ENCODE results near the gene CYP26C1.

CYP26C1 gene

GRCh38 chr10:93066544-93066913, 5.9 kb downstream of the CYP26C1 start:
- Histone ChIP-seq H3K4me1 (ENCODE audit: insufficient read depth, low read length, severe bottlenecking) (peaks cover 7% of the 10 kb centered on the region), H3K79me2 (ENCODE audit: insufficient read depth, low read length) (no peaks in the 10 kb centered on the region), H3K4me2 (ENCODE audit: low read length) (no peak overlapping the region), H3K4me3 (ENCODE audit: low read depth, low read length, poor library complexity, severe bottlenecking) (no peak overlapping the region), H3F3A (ENCODE audit: insufficient read depth, low read length) (no peaks in the 10 kb centered on the region), H3K9ac (ENCODE audit: low read length) (no peak overlapping the region), H3K9me2 (ENCODE audit: low read depth, low read length) (no peaks in the 10 kb centered on the region), H3K9me3 (ENCODE audit: low read length) (no peaks in the 10 kb centered on the region), H3K27ac (ENCODE audit: low read depth, low read length, poor library complexity, severe bottlenecking) (no peak overlapping the region), H4K20me1 (ENCODE audit: insufficient read depth, low read length) (no peaks in the 10 kb centered on the region), H3K36me3 (ENCODE audit: insufficient read depth, low read length) (no peaks in the 10 kb centered on the region), H3K27me3 (ENCODE audit: insufficient read depth, low read length) (no peaks in the 10 kb centered on the region), H2AFZ (ENCODE audit: low read length) (no peak overlapping the region)
- no peak for TF ChIP-seq CTCF (IDR thresholded peaks at IDR 0.05; ENCODE audit: low read length)
- TF ChIP-seq EZH2 (IDR thresholded peaks at IDR 0.05; ENCODE audit: borderline replicate concordance, low read length), result no peak

GRCh38 chr10:93067443-93068365, 7.1 kb downstream of the CYP26C1 start:
- H3K4me2 ChIP-seq (ENCODE audit: low read length), result no peak overlapping the region
- H3K4me1 ChIP-seq (ENCODE audit: insufficient read depth, low read length, severe bottlenecking), result no peaks in the 10 kb centered on the region
- H3K27ac ChIP-seq (ENCODE audit: low read depth, low read length, poor library complexity, severe bottlenecking), result no peak overlapping the region
- no peaks in the 10 kb centered on the region for H3K9me2 ChIP-seq (ENCODE audit: low read depth, low read length)
- no peaks in the 10 kb centered on the region for H3K36me3 ChIP-seq (ENCODE audit: insufficient read depth, low read length)
- no peaks in the 10 kb centered on the region for H3K79me2 ChIP-seq (ENCODE audit: insufficient read depth, low read length)
- H3K4me3 ChIP-seq (ENCODE audit: low read depth, low read length, poor library complexity, severe bottlenecking), result no peak overlapping the region
- H3K9me3 ChIP-seq (ENCODE audit: low read length), result no peaks in the 10 kb centered on the region
- no peaks in the 10 kb centered on the region for H3F3A ChIP-seq (ENCODE audit: insufficient read depth, low read length)
- TF ChIP-seq CTCF (IDR thresholded peaks at IDR 0.05; ENCODE audit: low read length) (no peak), EZH2 (IDR thresholded peaks at IDR 0.05; ENCODE audit: borderline replicate concordance, low read length) (no peak)
- H3K9ac ChIP-seq (ENCODE audit: low read length), result no peak overlapping the region
- no peak overlapping the region for H2AFZ ChIP-seq (ENCODE audit: low read length)
- no peaks in the 10 kb centered on the region for H4K20me1 ChIP-seq (ENCODE audit: insufficient read depth, low read length)
- H3K27me3 ChIP-seq (ENCODE audit: insufficient read depth, low read length), result no peaks in the 10 kb centered on the region

GRCh38 chr10:93068411-93069244, 8.0 kb downstream of the CYP26C1 start:
- H3K4me1 ChIP-seq (ENCODE audit: insufficient read depth, low read length, severe bottlenecking), result no peaks in the 10 kb centered on the region
- H3K9me3 ChIP-seq (ENCODE audit: low read length), result no peaks in the 10 kb centered on the region
- no peaks in the 10 kb centered on the region for H3K9me2 ChIP-seq (ENCODE audit: low read depth, low read length)
- TF ChIP-seq CTCF (IDR thresholded peaks at IDR 0.05; ENCODE audit: low read length), result no peak
- no peaks in the 10 kb centered on the region for H3K27me3 ChIP-seq (ENCODE audit: insufficient read depth, low read length)
- no peak overlapping the region for H2AFZ ChIP-seq (ENCODE audit: low read length)
- no peaks in the 10 kb centered on the region for H3K36me3 ChIP-seq (ENCODE audit: insufficient read depth, low read length)
- no peaks in the 10 kb centered on the region for H3K79me2 ChIP-seq (ENCODE audit: insufficient read depth, low read length)
- H3K4me2 ChIP-seq (ENCODE audit: low read length), result no peak overlapping the region
- no peak overlapping the region for H3K27ac ChIP-seq (ENCODE audit: low read depth, low read length, poor library complexity, severe bottlenecking)
- H3K9ac ChIP-seq (ENCODE audit: low read length), result no peak overlapping the region
- H3F3A ChIP-seq (ENCODE audit: insufficient read depth, low read length), result no peaks in the 10 kb centered on the region
- H3K4me3 ChIP-seq (ENCODE audit: low read depth, low read length, poor library complexity, severe bottlenecking), result no peak overlapping the region
- H4K20me1 ChIP-seq (ENCODE audit: insufficient read depth, low read length), result no peaks in the 10 kb centered on the region
